Osteocyte (in vitro differentiated cells): ENCODE data around the gene CLEC17A. TPM values are rescaled to one million over a fixed set of nuclear protein-coding genes. Genes with fewer than 3 reads are reported as not detected.

Source experiments
- DNase-seq: peaks from one replicate; pipeline ENCODE4 v3.0.0; 2021; ENCODE audit warnings: mixed read lengths; ENCODE audit not compliant: unreplicated experiment; ENCODE audit errors: extremely low spot score
- H3K27ac Mint-ChIP-seq: one replicate; pipeline ENCODE4 v1.8.0; 2021; ENCODE audit warnings: mild to moderate bottlenecking, mixed read lengths; ENCODE audit not compliant: unreplicated experiment
- H3K27me3 Mint-ChIP-seq: one replicate; pipeline ENCODE4 v1.8.0; 2021; ENCODE audit warnings: mixed read lengths; ENCODE audit not compliant: unreplicated experiment
- H3K36me3 Mint-ChIP-seq: one replicate; pipeline ENCODE4 v1.8.0; 2021; ENCODE audit warnings: mixed read lengths; ENCODE audit not compliant: unreplicated experiment
- H3K4me1 Mint-ChIP-seq: one replicate; pipeline ENCODE4 v1.8.0; 2021; ENCODE audit warnings: mixed read lengths; ENCODE audit not compliant: unreplicated experiment
- H3K4me3 Mint-ChIP-seq: one replicate; pipeline ENCODE4 v1.8.0; 2021; ENCODE audit warnings: mild to moderate bottlenecking, moderate library complexity, mixed read lengths; ENCODE audit not compliant: unreplicated experiment
- H3K9me3 Mint-ChIP-seq: one replicate; pipeline ENCODE4 v1.8.0; 2021; ENCODE audit warnings: mixed read lengths; ENCODE audit not compliant: unreplicated experiment
- CTCF ChIP-seq: fragments of 200-600 bp; sonication (generic); IDR thresholded peaks from 2 replicates; pipeline ENCODE4 v1.5.0; 2021; ENCODE audit warnings: antibody characterized with exemption, mild to moderate bottlenecking, moderate library complexity
- total RNA-seq: library from RNA; stranded (reverse); gene quantifications from 2 replicates; pipeline ENCODE4 v1.2.1, GENCODE V29; 2021

Gene CLEC17A
- total RNA-seq, 1 donor from 2014 or later: not detected

- Mint-ChIP-seq H3K36me3 (no peaks in the 10 kb centered on the region), H3K27me3 (no peaks in the 10 kb centered on the region), H3K4me1 (no peaks in the 10 kb centered on the region), H3K9me3 (peaks cover 8% of the 10 kb centered on the region), H3K4me3 (no peak overlapping the region), H3K27ac (no peak overlapping the region)
- no peak for DNase-seq
- TF ChIP-seq CTCF: no peak
Observed at GRCh38 chr19:14629557-14629956, 46.7 kb downstream of the CLEC17A start.

GRCh38 chr19:14632286-14632685 lies 49.4 kb downstream of the CLEC17A start:
- Mint-ChIP-seq H3K9me3 (peaks cover 11% of the 10 kb centered on the region), H3K4me1 (no peaks in the 10 kb centered on the region), H3K27ac (no peak overlapping the region), H3K27me3 (no peaks in the 10 kb centered on the region), H3K36me3 (no peaks in the 10 kb centered on the region), H3K4me3 (no peak overlapping the region)
- no peak for TF ChIP-seq CTCF
- no peak for DNase-seq

GRCh38 chr19:14639536-14640277 lies 56.8 kb downstream of the CLEC17A start:
- Mint-ChIP-seq H3K4me1 (no peaks in the 10 kb centered on the region), H3K27ac (no peak overlapping the region), H3K27me3 (no peaks in the 10 kb centered on the region), H3K9me3 (peaks cover 10% of the 10 kb centered on the region), H3K36me3 (no peaks in the 10 kb centered on the region), H3K4me3 (no peak overlapping the region)
- DNase-seq: no peak
- no peak for TF ChIP-seq CTCF

- H3K9me3 Mint-ChIP-seq: no peaks in the 10 kb centered on the region
- no peak for DNase-seq
- TF ChIP-seq CTCF: no peak
Observed at GRCh38 chr19:14648506-14648905, 65.6 kb downstream of the CLEC17A start.

GRCh38 chr19:14649020-14649419 lies 66.1 kb downstream of the CLEC17A start:
- H3K4me1 Mint-ChIP-seq: no peaks in the 10 kb centered on the region
- H3K27ac Mint-ChIP-seq: no peak overlapping the region
- H3K27me3 Mint-ChIP-seq: peaks cover 5% of the 10 kb centered on the region
- no peak for TF ChIP-seq CTCF
- no peak overlapping the region for H3K4me3 Mint-ChIP-seq
- no peaks in the 10 kb centered on the region for H3K36me3 Mint-ChIP-seq
- DNase-seq: no peak
- no peaks in the 10 kb centered on the region for H3K9me3 Mint-ChIP-seq

More at GRCh38 chr19:14648506-14648905, 65.6 kb downstream of the CLEC17A start:
- Mint-ChIP-seq H3K27ac (no peak overlapping the region), H3K4me1 (no peaks in the 10 kb centered on the region), H3K36me3 (no peaks in the 10 kb centered on the region), H3K27me3 (peaks cover 5% of the 10 kb centered on the region), H3K4me3 (no peak overlapping the region)
